Measurements from ENCODE around the gene LY86. TPM values are rescaled to one million over a fixed set of nuclear protein-coding genes. Genes with fewer than 3 reads are reported as not detected.

Gene LY86
- total and polyA plus RNA-seq, 10 of the 15 experiments (the other 5 are each of a cell fraction or from before 2014, with no cell fraction given): 68.2 to 457 (median 128) TPM

DNA sequence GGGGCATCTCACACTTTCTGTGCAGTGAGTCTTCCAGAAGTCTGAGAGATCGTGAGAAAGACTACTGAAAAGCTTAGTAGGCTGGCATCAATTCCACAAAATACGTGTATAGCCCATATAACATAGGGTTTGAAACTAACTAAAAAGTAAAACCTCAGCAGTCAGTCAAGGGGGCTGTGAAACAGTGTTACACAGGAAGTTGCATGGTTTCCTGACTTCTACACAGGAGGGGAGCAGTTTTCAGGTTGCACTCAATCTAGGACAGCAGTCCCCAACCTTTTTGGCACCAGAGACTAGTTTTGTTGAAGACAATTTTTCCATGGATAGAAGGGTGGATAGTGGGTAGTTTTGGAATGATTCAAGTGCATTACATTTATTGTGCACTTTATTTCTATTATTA, 4.7 kb upstream of the LY86 start (continued):
- TF ChIP-seq, protein P1, sequence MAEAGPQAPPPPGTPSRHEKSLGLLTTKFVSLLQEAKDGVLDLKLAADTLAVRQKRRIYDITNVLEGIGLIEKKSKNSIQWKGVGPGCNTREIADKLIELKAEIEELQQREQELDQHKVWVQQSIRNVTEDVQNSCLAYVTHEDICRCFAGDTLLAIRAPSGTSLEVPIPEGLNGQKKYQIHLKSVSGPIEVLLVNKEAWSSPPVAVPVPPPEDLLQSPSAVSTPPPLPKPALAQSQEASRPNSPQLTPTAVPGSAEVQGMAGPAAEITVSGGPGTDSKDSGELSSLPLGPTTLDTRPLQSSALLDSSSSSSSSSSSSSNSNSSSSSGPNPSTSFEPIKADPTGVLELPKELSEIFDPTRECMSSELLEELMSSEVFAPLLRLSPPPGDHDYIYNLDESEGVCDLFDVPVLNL (IDR thresholded peaks at IDR 0.05; ENCODE audit: low read depth, low read length): no peak
- TF ChIP-seq ZNF592 (IDR thresholded peaks at IDR 0.05) (no peak), NFXL1 (IDR thresholded peaks at IDR 0.05; ENCODE audit: borderline replicate concordance) (no peak), TCF3 (IDR thresholded peaks at IDR 0.05; ENCODE audit: borderline replicate concordance, insufficient read depth, low read depth, low read length) (no peak), YY1 (IDR thresholded peaks at IDR 0.05; ENCODE audit: low read depth, low read length) (peak; percentile 78), NRF1 (conservative IDR thresholded peaks at IDR 0.05; ENCODE audit: low read depth, low read length) (no peak), ZNF217 (IDR thresholded peaks at IDR 0.05) (no peak), MTA2 (IDR thresholded peaks at IDR 0.05; ENCODE audit: low read depth) (no peak), ETV6 (conservative IDR thresholded peaks at IDR 0.05 in 1 of 2, IDR thresholded peaks at IDR 0.05 in 1 of 2; ENCODE audit: borderline replicate concordance in 1 of 2, low read depth in 1 of 2) (no peak), POLR2AphosphoS2 (IDR thresholded peaks at IDR 0.05; ENCODE audit: low read depth, low read length) (no peak), CREB1 (IDR thresholded peaks at IDR 0.05; ENCODE audit: low read depth) (no peak), ZNF274 (IDR thresholded peaks at IDR 0.05; ENCODE audit: insufficient read depth, insufficient read length) (no peak), RELA (IDR thresholded peaks at IDR 0.05; ENCODE audit: borderline replicate concordance, partially characterized antibody) (no peak), RB1 (IDR thresholded peaks at IDR 0.05; ENCODE audit: borderline replicate concordance) (peak; percentile 26; the same call in 1 of the 2 replicates), LARP7 (IDR thresholded peaks at IDR 0.05) (peak; percentile 45; the same call in 1 of the 2 replicates), POLR2AphosphoS5 (IDR thresholded peaks at IDR 0.05; ENCODE audit: low read length) (peak; percentile 41; the same call in 1 of the 2 replicates)
- TF ChIP-seq, protein P2, sequence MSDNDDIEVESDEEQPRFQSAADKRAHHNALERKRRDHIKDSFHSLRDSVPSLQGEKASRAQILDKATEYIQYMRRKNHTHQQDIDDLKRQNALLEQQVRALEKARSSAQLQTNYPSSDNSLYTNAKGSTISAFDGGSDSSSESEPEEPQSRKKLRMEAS (IDR thresholded peaks at IDR 0.05; ENCODE audit: low read depth, low read length): no peak
- TF ChIP-seq, protein P3, sequence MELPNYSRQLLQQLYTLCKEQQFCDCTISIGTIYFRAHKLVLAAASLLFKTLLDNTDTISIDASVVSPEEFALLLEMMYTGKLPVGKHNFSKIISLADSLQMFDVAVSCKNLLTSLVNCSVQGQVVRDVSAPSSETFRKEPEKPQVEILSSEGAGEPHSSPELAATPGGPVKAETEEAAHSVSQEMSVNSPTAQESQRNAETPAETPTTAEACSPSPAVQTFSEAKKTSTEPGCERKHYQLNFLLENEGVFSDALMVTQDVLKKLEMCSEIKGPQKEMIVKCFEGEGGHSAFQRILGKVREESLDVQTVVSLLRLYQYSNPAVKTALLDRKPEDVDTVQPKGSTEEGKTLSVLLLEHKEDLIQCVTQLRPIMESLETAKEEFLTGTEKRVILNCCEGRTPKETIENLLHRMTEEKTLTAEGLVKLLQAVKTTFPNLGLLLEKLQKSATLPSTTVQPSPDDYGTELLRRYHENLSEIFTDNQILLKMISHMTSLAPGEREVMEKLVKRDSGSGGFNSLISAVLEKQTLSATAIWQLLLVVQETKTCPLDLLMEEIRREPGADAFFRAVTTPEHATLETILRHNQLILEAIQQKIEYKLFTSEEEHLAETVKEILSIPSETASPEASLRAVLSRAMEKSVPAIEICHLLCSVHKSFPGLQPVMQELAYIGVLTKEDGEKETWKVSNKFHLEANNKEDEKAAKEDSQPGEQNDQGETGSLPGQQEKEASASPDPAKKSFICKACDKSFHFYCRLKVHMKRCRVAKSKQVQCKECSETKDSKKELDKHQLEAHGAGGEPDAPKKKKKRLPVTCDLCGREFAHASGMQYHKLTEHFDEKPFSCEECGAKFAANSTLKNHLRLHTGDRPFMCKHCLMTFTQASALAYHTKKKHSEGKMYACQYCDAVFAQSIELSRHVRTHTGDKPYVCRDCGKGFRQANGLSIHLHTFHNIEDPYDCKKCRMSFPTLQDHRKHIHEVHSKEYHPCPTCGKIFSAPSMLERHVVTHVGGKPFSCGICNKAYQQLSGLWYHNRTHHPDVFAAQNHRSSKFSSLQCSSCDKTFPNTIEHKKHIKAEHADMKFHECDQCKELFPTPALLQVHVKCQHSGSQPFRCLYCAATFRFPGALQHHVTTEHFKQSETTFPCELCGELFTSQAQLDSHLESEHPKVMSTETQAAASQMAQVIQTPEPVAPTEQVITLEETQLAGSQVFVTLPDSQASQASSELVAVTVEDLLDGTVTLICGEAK (IDR thresholded peaks at IDR 0.05; ENCODE audit: borderline replicate concordance): peak; percentile 99
- TF ChIP-seq, protein P4, sequence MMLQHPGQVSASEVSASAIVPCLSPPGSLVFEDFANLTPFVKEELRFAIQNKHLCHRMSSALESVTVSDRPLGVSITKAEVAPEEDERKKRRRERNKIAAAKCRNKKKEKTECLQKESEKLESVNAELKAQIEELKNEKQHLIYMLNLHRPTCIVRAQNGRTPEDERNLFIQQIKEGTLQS (IDR thresholded peaks at IDR 0.05; ENCODE audit: borderline replicate concordance, extremely low read depth, low read depth, low read length): no peak
- TF ChIP-seq, protein P5, sequence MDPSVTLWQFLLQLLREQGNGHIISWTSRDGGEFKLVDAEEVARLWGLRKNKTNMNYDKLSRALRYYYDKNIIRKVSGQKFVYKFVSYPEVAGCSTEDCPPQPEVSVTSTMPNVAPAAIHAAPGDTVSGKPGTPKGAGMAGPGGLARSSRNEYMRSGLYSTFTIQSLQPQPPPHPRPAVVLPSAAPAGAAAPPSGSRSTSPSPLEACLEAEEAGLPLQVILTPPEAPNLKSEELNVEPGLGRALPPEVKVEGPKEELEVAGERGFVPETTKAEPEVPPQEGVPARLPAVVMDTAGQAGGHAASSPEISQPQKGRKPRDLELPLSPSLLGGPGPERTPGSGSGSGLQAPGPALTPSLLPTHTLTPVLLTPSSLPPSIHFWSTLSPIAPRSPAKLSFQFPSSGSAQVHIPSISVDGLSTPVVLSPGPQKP (IDR thresholded peaks at IDR 0.05; ENCODE audit: low read depth, low read length): no peak

Measured in GM12878 (cell line).